Mesendoderm (in vitro differentiated cells): ENCODE results near the gene ADRA2C.

Experiments
- DNase-seq: peaks from one replicate; pipeline ENCODE4 v3.0.0; 2013
- H2AK5ac ChIP-seq: 2 replicates; pipeline ENCODE4 v1.6.1; 2013; ENCODE audit warnings: low read length, inconsistent platforms
- H2BK120ac ChIP-seq: 2 replicates; pipeline ENCODE4 v1.6.1; 2013; ENCODE audit warnings: low read depth, mild to moderate bottlenecking, low read length, moderate library complexity, mixed read lengths
- H2BK15ac ChIP-seq: replicated peaks from 2 replicates; pipeline ENCODE4 v1.6.1; 2013; ENCODE audit warnings: low read depth, mild to moderate bottlenecking, moderate library complexity
- H2BK5ac ChIP-seq: 2 replicates; pipeline ENCODE4 v1.6.1; 2013; ENCODE audit warnings: low read length, inconsistent platforms
- H3K18ac ChIP-seq: 2 replicates; pipeline ENCODE4 v1.6.1; 2013; ENCODE audit warnings: mild to moderate bottlenecking, low read length, mixed read lengths
- H3K23ac ChIP-seq: one replicate; pipeline ENCODE4 v1.6.1; 2013; ENCODE audit warnings: low read length
- H3K27ac ChIP-seq: 2 replicates; pipeline ENCODE4 v1.5.1; 2013; ENCODE audit warnings: low read depth, mild to moderate bottlenecking, inconsistent platforms, low read length, moderate library complexity
- H3K27me3 ChIP-seq: 2 replicates; pipeline ENCODE4 v1.6.1; 2013; ENCODE audit warnings: low read length, control low read depth, mild to moderate bottlenecking, inconsistent platforms; ENCODE audit not compliant: insufficient read depth, poor library complexity
- H3K36me3 ChIP-seq: 2 replicates; pipeline ENCODE4 v1.6.1; 2013; ENCODE audit warnings: low read length, inconsistent platforms; ENCODE audit not compliant: control insufficient read depth, insufficient read depth
- H3K4ac ChIP-seq: one replicate; pipeline ENCODE4 v1.6.1; 2013; ENCODE audit warnings: low read depth, mild to moderate bottlenecking, low read length, moderate library complexity
- H3K4me1 ChIP-seq: 2 replicates; pipeline ENCODE4 v1.6.1; 2013; ENCODE audit warnings: low read depth, low read length, inconsistent platforms; ENCODE audit not compliant: control insufficient read depth
- H3K4me2 ChIP-seq: 2 replicates; pipeline ENCODE4 v1.6.1; 2013; ENCODE audit warnings: low read length
- H3K4me3 ChIP-seq: 2 replicates; pipeline ENCODE4 v1.5.1; 2013; ENCODE audit warnings: mild to moderate bottlenecking, low read length
- H3K56ac ChIP-seq: one replicate; pipeline ENCODE4 v1.6.1; 2013; ENCODE audit warnings: low read length
- H3K79me1 ChIP-seq: 2 replicates; pipeline ENCODE4 v1.6.1; 2013; ENCODE audit warnings: low read length, inconsistent platforms
- H3K79me2 ChIP-seq: 2 replicates; pipeline ENCODE4 v1.6.1; 2013; ENCODE audit warnings: mild to moderate bottlenecking, low read length; ENCODE audit not compliant: control insufficient read depth, insufficient read depth
- H3K9ac ChIP-seq: 2 replicates; pipeline ENCODE4 v1.6.1; 2013; ENCODE audit warnings: low read length, inconsistent platforms
- H4K5ac ChIP-seq: one replicate; pipeline ENCODE4 v1.6.1; 2013; ENCODE audit warnings: low read length
- H4K8ac ChIP-seq: one replicate; pipeline ENCODE4 v1.6.1; 2013; ENCODE audit warnings: low read depth, mild to moderate bottlenecking, control low read depth, low read length, moderate library complexity
- WGBS: extraction: QIAGEN DNeasy Blood & Tissue Kit; methylation state at CpG from one replicate; pipeline ENCODE4 v1.1.7; 2013; ENCODE audit warnings: low lambda C conversion rate, missing lambda C conversion rate; ENCODE audit not compliant: insufficient coverage; ENCODE audit errors: extremely low coverage; 5-methylcytosine and 5-hydroxymethylcytosine counted together

The ADRA2C gene

GRCh38 chr4:3736806-3737205 is 29.4 kb upstream of the ADRA2C start:
- DNase-seq, result no peak
- Histone ChIP-seq H3K4me2 (no peak overlapping the region), H4K8ac (no peak overlapping the region), H3K4ac (no peak overlapping the region), H3K27ac (no peak overlapping the region), H2AK5ac (no peak overlapping the region), H3K27me3 (no peaks in the 10 kb centered on the region), H3K23ac (no peak overlapping the region), H3K18ac (no peak overlapping the region), H3K9ac (no peak overlapping the region), H3K4me1 (no peaks in the 10 kb centered on the region), H3K79me2 (no peaks in the 10 kb centered on the region), H2BK5ac (no peak overlapping the region), H3K36me3 (no peaks in the 10 kb centered on the region), H2BK15ac (no peak overlapping the region), H3K79me1 (no peaks in the 10 kb centered on the region), H2BK120ac (no peak overlapping the region), H3K56ac (no peak overlapping the region), H4K5ac (no peak overlapping the region), H3K4me3 (no peak overlapping the region)
- no CpG with 5 or more reads among the region's 6 CpGs for WGBS

- H3K18ac ChIP-seq, result no peak overlapping the region
- no peak overlapping the region for H2BK120ac ChIP-seq
- no peak overlapping the region for H3K4me2 ChIP-seq
- no peaks in the 10 kb centered on the region for H3K79me2 ChIP-seq
- no peak overlapping the region for H3K9ac ChIP-seq
- no peak overlapping the region for H3K27ac ChIP-seq
- no peak overlapping the region for H3K4ac ChIP-seq
- no peak overlapping the region for H3K23ac ChIP-seq
- H3K79me1 ChIP-seq, result no peaks in the 10 kb centered on the region
- H3K4me1 ChIP-seq, result no peaks in the 10 kb centered on the region
- no peaks in the 10 kb centered on the region for H3K27me3 ChIP-seq
- no peak overlapping the region for H4K5ac ChIP-seq
- H3K56ac ChIP-seq, result no peak overlapping the region
- no CpG with 5 or more reads among the region's 13 CpGs for WGBS
- no peak overlapping the region for H4K8ac ChIP-seq
- no peaks in the 10 kb centered on the region for H3K36me3 ChIP-seq
- H2AK5ac ChIP-seq, result no peak overlapping the region
- DNase-seq, result no peak
- H2BK5ac ChIP-seq, result no peak overlapping the region
- no peak overlapping the region for H2BK15ac ChIP-seq
- no peak overlapping the region for H3K4me3 ChIP-seq
Measured at GRCh38 chr4:3739577-3739976, 26.6 kb upstream of the ADRA2C start.

GRCh38 chr4:3740256-3740655 is 25.9 kb upstream of the ADRA2C start:
- no peak overlapping the region for H2BK5ac ChIP-seq
- H3K27ac ChIP-seq, result no peak overlapping the region
- H2BK120ac ChIP-seq, result no peak overlapping the region
- H3K27me3 ChIP-seq, result no peaks in the 10 kb centered on the region
- no peak overlapping the region for H4K5ac ChIP-seq
- H3K4me1 ChIP-seq, result peaks cover 4% of the 10 kb centered on the region
- no peaks in the 10 kb centered on the region for H3K79me2 ChIP-seq
- no CpG with 5 or more reads among the region's 25 CpGs for WGBS
- DNase-seq, result no peak
- no peak overlapping the region for H3K9ac ChIP-seq
- no peaks in the 10 kb centered on the region for H3K79me1 ChIP-seq
- H2AK5ac ChIP-seq, result no peak overlapping the region
- H3K56ac ChIP-seq, result no peak overlapping the region
- no peak overlapping the region for H3K23ac ChIP-seq
- no peak overlapping the region for H2BK15ac ChIP-seq
- no peaks in the 10 kb centered on the region for H3K36me3 ChIP-seq
- H3K4me3 ChIP-seq, result no peak overlapping the region
- H4K8ac ChIP-seq, result no peak overlapping the region
- no peak overlapping the region for H3K4ac ChIP-seq
- no peak overlapping the region for H3K18ac ChIP-seq
- H3K4me2 ChIP-seq, result no peak overlapping the region

GRCh38 chr4:3741217-3742011 is 24.8 kb upstream of the ADRA2C start:
- no peaks in the 10 kb centered on the region for H3K36me3 ChIP-seq
- no peaks in the 10 kb centered on the region for H3K79me2 ChIP-seq
- H3K4me3 ChIP-seq, result no peak overlapping the region
- H3K9ac ChIP-seq, result no peak overlapping the region
- no peaks in the 10 kb centered on the region for H3K27me3 ChIP-seq
- peaks cover 11% of the 10 kb centered on the region for H3K4me1 ChIP-seq
- H3K4ac ChIP-seq, result no peak overlapping the region
- no peak overlapping the region for H4K8ac ChIP-seq
- H2BK120ac ChIP-seq, result no peak overlapping the region
- no peaks in the 10 kb centered on the region for H3K79me1 ChIP-seq
- no peak overlapping the region for H2BK15ac ChIP-seq
- WGBS, result no CpG with 5 or more reads among the region's 19 CpGs
- no peak overlapping the region for H4K5ac ChIP-seq
- no peak overlapping the region for H3K27ac ChIP-seq
- no peak overlapping the region for H3K4me2 ChIP-seq
- DNase-seq, result no peak
- no peak overlapping the region for H2AK5ac ChIP-seq
- no peak overlapping the region for H3K56ac ChIP-seq
- H3K18ac ChIP-seq, result no peak overlapping the region
- no peak overlapping the region for H3K23ac ChIP-seq
- H2BK5ac ChIP-seq, result no peak overlapping the region

- no peak overlapping the region for H4K8ac ChIP-seq
- H3K23ac ChIP-seq, result no peak overlapping the region
- H3K56ac ChIP-seq, result no peak overlapping the region
- no peak overlapping the region for H2BK5ac ChIP-seq
- no peak overlapping the region for H3K4me2 ChIP-seq
- no peak overlapping the region for H2BK15ac ChIP-seq
- H3K79me1 ChIP-seq, result no peaks in the 10 kb centered on the region
- no peak overlapping the region for H2BK120ac ChIP-seq
- H3K4me1 ChIP-seq, result peaks cover 11% of the 10 kb centered on the region
- no peak overlapping the region for H2AK5ac ChIP-seq
- no peaks in the 10 kb centered on the region for H3K79me2 ChIP-seq
- no peak for DNase-seq
- H3K4ac ChIP-seq, result no peak overlapping the region
- H3K27me3 ChIP-seq, result no peaks in the 10 kb centered on the region
- H3K9ac ChIP-seq, result no peak overlapping the region
- no peak overlapping the region for H3K18ac ChIP-seq
- no peak overlapping the region for H3K27ac ChIP-seq
- no CpG with 5 or more reads among the region's 3 CpGs for WGBS
- no peak overlapping the region for H4K5ac ChIP-seq
- H3K36me3 ChIP-seq, result no peaks in the 10 kb centered on the region
- H3K4me3 ChIP-seq, result no peak overlapping the region
Measured at GRCh38 chr4:3742610-3743009, 23.6 kb upstream of the ADRA2C start.

DNA sequence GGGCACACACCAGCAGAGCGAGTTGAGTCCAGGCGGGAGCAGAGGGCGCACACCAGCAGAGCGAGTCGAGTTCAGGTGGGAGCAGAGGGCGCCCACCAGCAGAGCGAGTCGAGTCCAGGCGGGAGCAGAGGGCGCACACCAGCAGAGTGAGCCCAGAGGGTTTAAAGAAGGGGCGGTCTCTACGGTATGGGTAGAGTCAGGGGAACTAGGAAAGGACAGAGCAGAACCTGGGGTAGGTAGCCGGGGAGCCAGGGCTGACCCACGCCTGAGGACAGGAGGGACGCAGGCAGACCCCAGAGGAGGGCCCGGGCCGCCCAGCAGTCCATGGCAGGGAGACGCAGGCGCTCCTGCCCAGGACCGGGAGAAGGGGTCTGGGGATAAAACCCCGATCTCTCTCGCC is 22.0 kb upstream of the ADRA2C start:
- Histone ChIP-seq H3K27ac (no peak overlapping the region), H3K4ac (no peak overlapping the region), H4K5ac (no peak overlapping the region), H4K8ac (no peak overlapping the region), H3K56ac (no peak overlapping the region), H3K36me3 (no peaks in the 10 kb centered on the region), H3K79me1 (no peaks in the 10 kb centered on the region), H3K18ac (no peak overlapping the region), H3K9ac (no peak overlapping the region), H3K4me3 (no peak overlapping the region), H3K23ac (no peak overlapping the region), H2AK5ac (no peak overlapping the region), H2BK15ac (no peak overlapping the region), H2BK120ac (no peak overlapping the region), H2BK5ac (no peak overlapping the region), H3K4me2 (no peak overlapping the region), H3K4me1 (peaks cover 11% of the 10 kb centered on the region), H3K27me3 (no peaks in the 10 kb centered on the region), H3K79me2 (no peaks in the 10 kb centered on the region)
- no peak for DNase-seq
- WGBS, result no CpG with 5 or more reads among the region's 22 CpGs
